Esophagus squamous epithelium (tissue), 4 donors: Measurements from ENCODE around the gene PAM.

Source experiments
- CTCF ChIP-seq, 6 experiments: fragments of 450-650 bp in 4 of 6; fragments of 200-600 bp in 2 of 6; sonication (generic) in 2 of 6; IDR thresholded peaks; one replicate each; pipeline ENCODE4 v1.5.1; 2016 to 2019; ENCODE audit warnings: antibody characterized with exemption in 6 of 6, mild to moderate bottlenecking in 4 of 6, moderate library complexity in 4 of 6
- POLR2A ChIP-seq, 4 donors: fragments of 450-650 bp; IDR thresholded peaks; one replicate each; pipeline ENCODE4 v1.6.1; 2017; ENCODE audit warnings: antibody characterized with exemption in 4 of 4, mild to moderate bottlenecking in 4 of 4, moderate library complexity in 3 of 4

- TF ChIP-seq CTCF (IDR thresholded peaks at IDR 0.05) (no peak), POLR2A (IDR thresholded peaks at IDR 0.05) (no peak)
Measured at GRCh38 chr5:102921341-102922044, 166.4 kb downstream of the PAM start.
